Body of pancreas (tissue), 4 donors: Measurements from ENCODE around the gene CERS5. TPM values are rescaled to one million over a fixed set of nuclear protein-coding genes. Genes with fewer than 3 reads are reported as not detected.
"Not testable (repeated sequence)": the region's sequence is repeated elsewhere in the genome, so short reads cannot be mapped to it uniquely, and the experiment has no call there.

Experiments used
- ATAC-seq: fragments of 150-250 bp; one replicate; pipeline ENCODE4 v1.9.1; 2016
- DNase-seq, 4 donors: peaks; one replicate each; pipeline ENCODE4 v3.0.0-alpha.2; 2019
- H3K27ac ChIP-seq, 4 donors: fragments of 200-600 bp; sonication (generic); 1 replicate in 3 of 4; 2 replicates in 1 of 4; pipeline versions ENCODE4 v1.5.1 to v1.6.1; 2016 to 2019; ENCODE audit warnings: mild to moderate bottlenecking in 1 of 4, mixed read lengths in 1 of 4, moderate library complexity in 1 of 4
- H3K27me3 ChIP-seq, 2 donors: fragments of 200-600 bp; sonication (generic); one replicate each; pipeline ENCODE4 v1.6.0; 2016; ENCODE audit warnings: mild to moderate bottlenecking in 1 of 2
- H3K36me3 ChIP-seq, 2 donors: fragments of 200-600 bp; sonication (generic); replicated peaks in 1 of 2; 2 replicates each; pipeline ENCODE4 v1.5.1; 2016; ENCODE audit warnings: low read depth in 2 of 2; ENCODE audit not compliant: insufficient read depth in 1 of 2
- H3K4me1 ChIP-seq: fragments of 200-600 bp; sonication (generic); one replicate; pipeline ENCODE4 v1.6.0; 2016
- H3K4me3 ChIP-seq, 2 donors: fragments of 200-600 bp; sonication (generic); 1 replicate in 1 of 2; 2 replicates in 1 of 2; pipeline ENCODE4 v1.5.1; 2016 to 2019
- H3K9me3 ChIP-seq, 3 donors: fragments of 200-600 bp; sonication (generic); 1 replicate in 2 of 3; 2 replicates in 1 of 3; pipeline ENCODE4 v1.5.1; 2016
- CTCF ChIP-seq, 7 experiments: fragments of 450-650 bp in 4 of 7; fragments of 200-600 bp in 3 of 7; sonication (generic) in 3 of 7; IDR thresholded peaks; one replicate each; pipeline ENCODE4 v1.5.1; 2016 to 2019; ENCODE audit warnings: antibody characterized with exemption in 7 of 7
- POLR2A ChIP-seq, 3 donors: fragments of 450-650 bp; IDR thresholded peaks; one replicate each; pipeline ENCODE4 v1.6.1; 2016; ENCODE audit warnings: antibody characterized with exemption in 3 of 3, mild to moderate bottlenecking in 2 of 3
- WGBS, 2 donors: methylation state at CpG; one replicate each; pipeline ENCODE4 v1.1.5; 2017; 5-methylcytosine and 5-hydroxymethylcytosine counted together
- intact Hi-C: fragments of 100-400 bp; cut with DNase I; formaldehyde crosslinking; loops from one replicate; pipeline ENCODE4 v1.15.1; 2023
- total RNA-seq, 2 donors: library from RNA; depleted of rRNA; stranded (reverse); fragments of >200 nt; gene quantifications; one replicate each; pipeline ENCODE4 v1.1.0, GENCODE V29; 2016

Gene CERS5
- total RNA-seq, 2 donors from 2014 or later, result 17.8 to 20.2 TPM

GRCh38 chr12:50160643-50161042, 6.5 kb downstream of the CERS5 start:
- TF ChIP-seq CTCF (IDR thresholded peaks at IDR 0.05), result no peak
- no peak for TF ChIP-seq POLR2A (IDR thresholded peaks at IDR 0.05)
- no peak overlapping the region for H3K4me3 ChIP-seq
- no peaks in the 10 kb centered on the region for H3K36me3 ChIP-seq
- no peaks in the 10 kb centered on the region for H3K9me3 ChIP-seq
- intact Hi-C loops, result no loop called here
- H3K27ac ChIP-seq, result no peak overlapping the region
- no peaks in the 10 kb centered on the region for H3K27me3 ChIP-seq
- peaks cover 3% of the 10 kb centered on the region for H3K4me1 ChIP-seq
- ATAC-seq (no peak), DNase-seq (no peak)

- intact Hi-C loops, result no loop called here
- H3K36me3 ChIP-seq, result no peaks in the 10 kb centered on the region
- ATAC-seq (no peak), DNase-seq (no peak)
- H3K27ac ChIP-seq, result no peak overlapping the region
- H3K27me3 ChIP-seq, result no peaks in the 10 kb centered on the region
- TF ChIP-seq POLR2A (IDR thresholded peaks at IDR 0.05) (no peak), CTCF (IDR thresholded peaks at IDR 0.05) (no peak)
- no peaks in the 10 kb centered on the region for H3K9me3 ChIP-seq
- WGBS, 2 donors, result 92 to 93% methylated on average over 2 of the region's 2 CpGs
- H3K4me1 ChIP-seq, result no peaks in the 10 kb centered on the region
- no peak overlapping the region for H3K4me3 ChIP-seq
Measured at GRCh38 chr12:50157259-50157658, 9.9 kb downstream of the CERS5 start.

- Histone ChIP-seq H3K27me3 (no peaks in the 10 kb centered on the region), H3K4me3 (no peak overlapping the region), H3K27ac (no peak overlapping the region), H3K9me3 (no peaks in the 10 kb centered on the region), H3K4me1 (no peaks in the 10 kb centered on the region), H3K36me3 (no peaks in the 10 kb centered on the region)
- TF ChIP-seq POLR2A (IDR thresholded peaks at IDR 0.05) (no peak), CTCF (IDR thresholded peaks at IDR 0.05) (no peak)
- ATAC-seq (no peak), DNase-seq (no peak)
- intact Hi-C loops, result no loop called here
Measured at GRCh38 chr12:50156641-50157040, 10.5 kb downstream of the CERS5 start.

DNA sequence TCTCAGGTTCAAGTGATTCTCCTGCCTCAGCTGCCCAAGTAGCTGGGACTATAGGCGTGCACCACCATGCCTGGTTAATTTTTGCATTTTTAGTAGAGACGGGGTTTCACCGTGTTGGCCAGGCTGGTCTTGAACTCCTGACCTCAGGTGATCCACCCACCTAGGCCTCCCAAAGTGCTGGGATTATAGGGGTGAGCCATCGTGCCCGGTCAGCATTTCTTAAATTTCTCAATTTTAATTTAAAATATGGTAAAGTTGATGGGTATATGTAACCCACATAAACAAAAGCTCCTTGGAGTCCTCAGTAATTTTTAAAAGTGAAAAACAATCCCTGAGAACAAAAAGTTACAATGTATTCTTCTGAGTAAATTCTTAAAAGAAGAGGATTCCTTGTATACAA, 12.2 kb downstream of the CERS5 start:
- H3K27ac ChIP-seq, H3K27me3 ChIP-seq, H3K4me3 ChIP-seq, H3K9me3 ChIP-seq, intact Hi-C loops, H3K36me3 ChIP-seq, ATAC-seq, DNase-seq, H3K4me1 ChIP-seq: not testable (repeated sequence)
- WGBS, 2 donors, result 90 to 93% methylated on average over 5 of the region's 5 CpGs

DNA sequence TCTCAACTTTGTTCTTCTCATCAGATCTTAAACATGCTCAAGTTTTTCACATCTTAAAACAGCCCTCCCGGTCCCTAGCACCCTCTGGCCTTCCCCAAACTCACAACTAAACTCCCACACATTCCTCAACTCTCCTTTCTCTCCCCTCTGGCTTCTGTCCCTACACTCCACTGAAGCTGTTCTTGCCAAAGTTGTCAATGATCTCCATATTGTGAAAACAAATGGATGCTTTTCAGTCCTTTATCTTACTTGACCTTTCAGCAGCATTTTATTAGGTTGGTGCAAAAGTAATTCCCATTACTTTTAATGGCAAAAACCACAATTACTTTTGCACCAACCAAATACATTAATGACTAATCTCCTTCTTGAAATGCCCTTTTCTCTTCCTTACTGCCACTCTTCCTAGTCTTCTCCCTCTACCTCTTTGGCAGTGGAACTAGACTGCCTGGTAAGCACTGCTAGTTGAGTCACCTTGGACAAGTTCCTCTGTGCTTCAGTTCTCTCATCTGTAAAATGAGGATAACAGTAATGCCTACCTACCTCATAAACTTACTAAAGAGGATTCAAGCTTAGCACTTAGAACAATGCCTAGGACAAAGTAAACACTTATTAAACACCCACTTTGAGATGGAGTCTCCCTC, 16.0 kb downstream of the CERS5 start:
- no peak for DNase-seq
- Histone ChIP-seq H3K27ac (no peak overlapping the region), H3K4me3 (no peak overlapping the region), H3K9me3 (no peaks in the 10 kb centered on the region), H3K36me3 (no peaks in the 10 kb centered on the region), H3K27me3 (no peaks in the 10 kb centered on the region), H3K4me1 (no peaks in the 10 kb centered on the region)
- WGBS, 2 donors, result 76 to 80% methylated on average over 1 of the region's 1 CpG
- intact Hi-C loops, result no loop called here
- TF ChIP-seq POLR2A (IDR thresholded peaks at IDR 0.05) (no peak), CTCF (IDR thresholded peaks at IDR 0.05) (no peak)
- ATAC-seq, result no peak
